HepG2 (cell line): ENCODE data around the gene NACAD. TPM values are rescaled to one million over a fixed set of nuclear protein-coding genes. Genes with fewer than 3 reads are reported as not detected.

Experiments
- EZH2 ChIP-seq: conservative IDR thresholded peaks from 2 replicates; pipeline ENCODE4 v1.6.1; 2012; ENCODE audit warnings: mild to moderate bottlenecking, low read depth, low read length, moderate library complexity
- HMG20A ChIP-seq: IDR thresholded peaks from 2 replicates; pipeline ENCODE4 v1.6.1; 2016; ENCODE audit warnings: borderline replicate concordance
- HMG20B ChIP-seq: conservative IDR thresholded peaks from 2 replicates; pipeline ENCODE4 v1.6.1; 2016; ENCODE audit warnings: missing genetic modification reagents, missing compliant biosample characterization
- ZGPAT ChIP-seq: IDR thresholded peaks from 2 replicates; pipeline ENCODE4 v1.6.1; 2016; ENCODE audit warnings: mild to moderate bottlenecking
- ZNF703 ChIP-seq: sonication (generic); formaldehyde crosslinking; IDR thresholded peaks from 2 replicates; pipeline ENCODE4 v1.5.1; 2020; ENCODE audit warnings: missing genetic modification reagents, mild to moderate bottlenecking, moderate library complexity, borderline replicate concordance
- polyA plus RNA-seq, 8 experiments: library from polyadenylated mRNA; depleted of rRNA in 3 of 8; stranded (reverse) in 7 of 8; unstranded in 1 of 8; fragments of >200 nt; fragmentation: Illumina TruSeq in 4 of 8; extraction: Trizol in 4 of 8; gene quantifications; 2 replicates each; pipeline versions ENCODE4 v1.2.1 to v1.2.3, GENCODE V29; 2011 to 2016; ENCODE audit warnings: low read depth in 4 of 8, missing spikeins in 1 of 8, mixed read lengths in 1 of 8; ENCODE audit not compliant: insufficient read depth in 1 of 8
- total RNA-seq, 5 experiments: library from RNA; depleted of rRNA; stranded (reverse); fragments of >200 nt; fragmentation: Illumina TruSeq; extraction: Trizol; gene quantifications; 2 replicates each; pipeline ENCODE4 v1.2.3, GENCODE V29; 2016; ENCODE audit warnings: low read depth in 1 of 5
- TF ChIP-seq, protein P1 (sequence below): sonication (generic); formaldehyde crosslinking; IDR thresholded peaks from 2 replicates; pipeline ENCODE4 v1.4.0; 2020; ENCODE audit warnings: low read depth, missing genetic modification reagents
- TF ChIP-seq, protein P2 (sequence below): sonication (generic); formaldehyde crosslinking; IDR thresholded peaks from 2 replicates; pipeline ENCODE4 v1.4.0; 2020; ENCODE audit warnings: low read depth, mild to moderate bottlenecking, missing genetic modification reagents
- TF ChIP-seq, protein P3 (sequence below): sonication (generic); formaldehyde crosslinking; IDR thresholded peaks from 2 replicates; pipeline ENCODE4 v1.8.1; 2023; ENCODE audit warnings: missing genetic modification reagents, inconsistent platforms, borderline replicate concordance

Gene NACAD
- total and polyA plus RNA-seq, 2 of the 13 experiments (the other 11 are each of a cell fraction or from before 2014, with no cell fraction given): 0.04 TPM; not detected in 1

- TF ChIP-seq, protein P1, sequence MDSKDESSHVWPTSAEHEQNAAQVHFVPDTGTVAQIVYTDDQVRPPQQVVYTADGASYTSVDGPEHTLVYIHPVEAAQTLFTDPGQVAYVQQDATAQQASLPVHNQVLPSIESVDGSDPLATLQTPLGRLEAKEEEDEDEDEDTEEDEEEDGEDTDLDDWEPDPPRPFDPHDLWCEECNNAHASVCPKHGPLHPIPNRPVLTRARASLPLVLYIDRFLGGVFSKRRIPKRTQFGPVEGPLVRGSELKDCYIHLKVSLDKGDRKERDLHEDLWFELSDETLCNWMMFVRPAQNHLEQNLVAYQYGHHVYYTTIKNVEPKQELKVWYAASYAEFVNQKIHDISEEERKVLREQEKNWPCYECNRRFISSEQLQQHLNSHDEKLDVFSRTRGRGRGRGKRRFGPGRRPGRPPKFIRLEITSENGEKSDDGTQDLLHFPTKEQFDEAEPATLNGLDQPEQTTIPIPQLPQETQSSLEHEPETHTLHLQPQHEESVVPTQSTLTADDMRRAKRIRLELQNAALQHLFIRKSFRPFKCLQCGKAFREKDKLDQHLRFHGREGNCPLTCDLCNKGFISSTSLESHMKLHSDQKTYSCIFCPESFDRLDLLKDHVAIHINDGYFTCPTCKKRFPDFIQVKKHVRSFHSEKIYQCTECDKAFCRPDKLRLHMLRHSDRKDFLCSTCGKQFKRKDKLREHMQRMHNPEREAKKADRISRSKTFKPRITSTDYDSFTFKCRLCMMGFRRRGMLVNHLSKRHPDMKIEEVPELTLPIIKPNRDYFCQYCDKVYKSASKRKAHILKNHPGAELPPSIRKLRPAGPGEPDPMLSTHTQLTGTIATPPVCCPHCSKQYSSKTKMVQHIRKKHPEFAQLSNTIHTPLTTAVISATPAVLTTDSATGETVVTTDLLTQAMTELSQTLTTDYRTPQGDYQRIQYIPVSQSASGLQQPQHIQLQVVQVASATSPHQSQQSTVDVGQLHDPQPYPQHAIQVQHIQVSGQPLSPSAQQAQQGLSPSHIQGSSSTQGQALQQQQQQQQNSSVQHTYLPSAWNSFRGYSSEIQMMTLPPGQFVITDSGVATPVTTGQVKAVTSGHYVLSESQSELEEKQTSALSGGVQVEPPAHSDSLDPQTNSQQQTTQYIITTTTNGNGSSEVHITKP: no peak
- TF ChIP-seq EZH2 (no peak), HMG20B (no peak), HMG20A (CRISPR knock-in tag) (no peak), ZGPAT (CRISPR knock-in tag) (no peak), ZNF703 (no peak)
- TF ChIP-seq, protein P2, sequence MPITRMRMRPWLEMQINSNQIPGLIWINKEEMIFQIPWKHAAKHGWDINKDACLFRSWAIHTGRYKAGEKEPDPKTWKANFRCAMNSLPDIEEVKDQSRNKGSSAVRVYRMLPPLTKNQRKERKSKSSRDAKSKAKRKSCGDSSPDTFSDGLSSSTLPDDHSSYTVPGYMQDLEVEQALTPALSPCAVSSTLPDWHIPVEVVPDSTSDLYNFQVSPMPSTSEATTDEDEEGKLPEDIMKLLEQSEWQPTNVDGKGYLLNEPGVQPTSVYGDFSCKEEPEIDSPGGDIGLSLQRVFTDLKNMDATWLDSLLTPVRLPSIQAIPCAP (CRISPR knock-in tag): no peak
- TF ChIP-seq, protein P3, sequence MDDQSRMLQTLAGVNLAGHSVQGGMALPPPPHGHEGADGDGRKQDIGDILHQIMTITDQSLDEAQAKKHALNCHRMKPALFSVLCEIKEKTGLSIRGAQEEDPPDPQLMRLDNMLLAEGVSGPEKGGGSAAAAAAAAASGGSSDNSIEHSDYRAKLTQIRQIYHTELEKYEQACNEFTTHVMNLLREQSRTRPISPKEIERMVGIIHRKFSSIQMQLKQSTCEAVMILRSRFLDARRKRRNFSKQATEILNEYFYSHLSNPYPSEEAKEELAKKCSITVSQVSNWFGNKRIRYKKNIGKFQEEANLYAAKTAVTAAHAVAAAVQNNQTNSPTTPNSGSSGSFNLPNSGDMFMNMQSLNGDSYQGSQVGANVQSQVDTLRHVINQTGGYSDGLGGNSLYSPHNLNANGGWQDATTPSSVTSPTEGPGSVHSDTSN (CRISPR knock-in tag): no peak
Observed at GRCh38 chr7:45044338-45044737, 44.4 kb downstream of the NACAD start (continued).
